HG02588 (cell line): ENCODE results near the gene RYR1.
"Not testable (repeated sequence)": the region's sequence is repeated elsewhere in the genome, so short reads cannot be mapped to it uniquely, and the experiment has no call there.

Experiments
- ATAC-seq: cut with Tn5 transposase; IDR thresholded peaks from one replicate; pipeline ENCODE4 v1.9.1; 2021; ENCODE audit warnings: mild to moderate bottlenecking, moderate library complexity; ENCODE audit not compliant: unreplicated experiment

Gene RYR1

GRCh38 chr19:38399537-38399936, 34.0 kb upstream of the RYR1 start:
- no peak for ATAC-seq

- no peak for ATAC-seq
Observed at GRCh38 chr19:38400361-38400760, 33.1 kb upstream of the RYR1 start.

DNA sequence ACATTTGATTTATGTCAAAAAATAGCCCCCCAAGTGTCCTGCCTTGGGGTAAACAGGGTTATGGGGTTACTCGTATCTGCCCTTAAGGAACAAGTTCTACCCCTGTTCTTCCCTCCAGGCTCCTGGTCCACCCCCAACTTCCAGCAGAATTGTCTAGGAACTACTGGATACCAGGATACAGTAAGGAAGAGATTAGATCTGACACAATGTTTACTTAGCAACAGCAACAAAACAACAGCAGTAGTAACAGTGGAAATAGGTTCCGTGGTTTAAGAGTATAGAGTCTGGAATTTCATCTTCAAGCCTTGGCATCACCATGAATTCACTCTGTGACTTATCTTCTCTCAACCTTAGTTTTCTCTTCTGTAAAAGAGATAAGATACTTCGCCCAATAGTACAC, 32.3 kb upstream of the RYR1 start:
- no peak for ATAC-seq

- ATAC-seq: no peak
Observed at GRCh38 chr19:38402623-38402966, 30.9 kb upstream of the RYR1 start.

GRCh38 chr19:38402967-38403674, 30.4 kb upstream of the RYR1 start, which contains the start of gene FAM98C:
FAM98C (plus strand) TSS chr19:38403093; CDS start chr19:38403154, 61 bp downstream.
- ATAC-seq: peak; percentile 84

DNA sequence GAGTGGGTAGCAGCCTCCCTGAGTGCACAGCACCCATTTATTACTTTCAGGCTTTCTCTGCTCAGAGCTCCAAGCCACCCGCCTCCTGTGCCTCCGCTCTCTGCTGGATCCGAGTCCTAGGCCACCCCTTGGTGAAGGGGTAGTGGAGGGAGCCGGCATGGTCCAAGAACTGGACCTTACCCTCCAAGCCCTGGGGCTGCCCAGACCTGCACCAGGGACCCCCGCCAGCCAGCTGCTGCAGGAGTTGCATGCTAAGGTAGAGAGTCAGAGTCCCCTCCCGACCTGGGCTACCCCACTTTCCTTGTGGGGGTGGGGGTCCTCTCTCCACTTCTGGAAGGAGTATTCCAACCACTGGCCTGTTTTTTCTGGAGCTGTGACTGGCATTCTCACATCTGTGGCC, 28.6 kb upstream of the RYR1 start:
- no peak for ATAC-seq

DNA sequence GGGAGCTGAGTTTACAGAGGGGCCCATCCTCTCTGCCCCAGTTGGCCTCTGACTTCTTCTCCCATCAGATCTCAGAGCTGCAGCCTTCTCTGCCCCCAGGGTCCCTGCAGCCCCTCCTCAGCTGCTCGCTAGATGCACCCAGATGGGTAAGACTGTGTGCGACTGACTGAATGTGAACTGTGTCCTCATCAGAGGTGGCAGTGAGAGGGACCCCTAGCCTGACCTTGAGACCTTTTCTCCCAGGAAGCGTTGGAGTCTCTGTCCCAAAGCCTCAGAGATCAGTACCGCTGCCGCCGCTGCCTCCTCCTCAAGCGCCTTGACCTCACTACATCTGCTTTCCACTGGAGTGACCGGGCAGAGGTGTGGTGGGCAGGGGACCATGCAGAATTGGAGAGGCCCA, 28.2 kb upstream of the RYR1 start:
- no peak for ATAC-seq

DNA sequence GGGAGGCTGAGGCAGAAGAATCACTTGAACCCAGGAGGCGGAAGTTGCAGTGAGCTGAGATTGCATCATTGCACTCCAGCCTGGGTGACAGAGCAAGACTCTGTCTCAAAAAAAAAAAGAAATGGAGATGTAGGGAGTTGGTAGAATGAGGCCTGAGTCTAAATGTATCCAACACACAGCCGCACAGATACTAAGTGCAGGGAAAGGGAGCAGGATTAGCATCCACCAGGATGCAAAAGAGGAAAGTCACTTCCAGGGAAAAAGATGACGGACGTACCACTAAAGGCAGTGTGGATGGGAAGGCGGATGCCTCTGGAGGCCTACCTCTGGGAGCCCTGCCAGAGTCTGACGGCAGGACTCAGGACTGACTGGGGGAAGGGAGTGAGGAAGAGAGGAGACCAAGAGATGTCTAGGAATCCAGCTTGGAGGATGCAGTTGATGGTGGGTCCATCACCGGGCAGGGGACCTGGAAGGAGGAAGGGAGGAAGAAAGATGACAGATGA, 23.8 kb upstream of the RYR1 start:
- no peak for ATAC-seq

- not testable (repeated sequence) for ATAC-seq
Observed at GRCh38 chr19:38410407-38410806, 23.1 kb upstream of the RYR1 start.

DNA sequence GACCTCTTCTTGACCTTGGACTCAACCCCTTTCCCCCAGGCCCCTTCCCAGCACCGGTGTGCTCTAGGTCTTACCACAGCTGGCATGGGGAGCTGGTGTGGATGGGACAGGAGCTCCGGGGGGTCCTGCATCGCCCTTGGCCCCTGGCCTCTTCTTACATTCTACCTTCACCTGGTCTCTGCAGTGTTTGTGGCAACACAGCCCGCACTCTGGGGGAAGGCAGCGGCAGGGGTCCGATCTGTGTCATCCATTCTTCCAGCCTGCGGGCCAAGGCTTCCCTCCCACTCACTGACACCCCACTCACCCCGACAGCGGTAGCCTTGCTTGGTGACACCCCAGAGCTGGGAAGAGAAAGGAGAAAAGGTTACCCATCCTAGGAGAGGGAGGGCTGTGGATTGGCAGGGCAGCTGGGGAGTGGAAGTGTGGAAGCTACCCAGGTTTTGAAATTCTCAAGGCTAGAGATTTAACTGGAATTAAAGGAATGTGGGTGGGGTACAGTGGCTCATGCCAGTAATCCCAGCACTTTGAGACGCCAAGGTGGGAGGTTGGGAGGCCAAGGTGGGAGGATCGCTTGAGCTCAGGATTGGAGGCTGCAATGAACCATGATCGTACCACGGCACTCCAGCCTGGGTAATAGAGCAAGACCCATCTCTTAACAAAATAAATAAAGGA, 22.3 kb upstream of the RYR1 start:
- ATAC-seq: no peak

DNA sequence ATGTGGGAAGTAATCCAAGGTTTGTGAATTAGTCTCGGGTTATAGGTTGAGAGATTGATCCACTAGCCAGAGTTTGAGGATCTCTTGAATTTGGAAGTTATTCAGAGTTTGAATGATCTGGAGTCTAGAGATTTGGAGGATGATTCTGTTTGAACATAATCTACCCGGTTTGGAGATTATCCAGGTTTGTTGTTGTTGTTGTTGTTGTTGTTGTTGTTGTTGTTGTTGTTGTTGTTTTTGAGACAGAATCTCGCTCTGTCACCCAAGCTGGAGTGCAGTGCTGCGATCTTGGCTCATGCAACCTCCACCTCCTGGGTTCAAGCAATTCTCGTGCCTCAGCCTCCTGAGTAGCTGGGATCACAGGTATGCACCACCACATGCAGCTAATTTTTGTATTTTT, 21.6 kb upstream of the RYR1 start:
- not testable (repeated sequence) for ATAC-seq

DNA sequence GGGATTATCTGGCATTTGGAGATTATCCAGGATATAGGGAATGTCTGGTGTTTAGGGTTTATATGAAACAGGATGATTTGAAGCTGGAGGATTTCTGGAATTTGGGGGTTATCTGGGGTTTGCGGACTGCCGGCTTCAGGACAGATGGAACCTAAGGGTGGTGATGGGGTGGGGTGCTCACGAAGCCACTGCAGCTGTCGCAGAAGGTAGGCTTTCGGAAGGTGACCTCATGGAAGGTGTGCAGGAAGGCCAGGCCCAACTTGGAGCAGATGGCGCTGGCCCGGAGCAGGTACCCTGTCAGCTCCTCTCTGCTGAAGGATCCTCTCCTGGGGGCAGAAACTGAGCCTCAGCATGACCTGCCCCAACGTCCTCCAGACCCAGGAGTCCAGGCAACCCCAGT, 21.0 kb upstream of the RYR1 start:
- ATAC-seq: no peak

DNA sequence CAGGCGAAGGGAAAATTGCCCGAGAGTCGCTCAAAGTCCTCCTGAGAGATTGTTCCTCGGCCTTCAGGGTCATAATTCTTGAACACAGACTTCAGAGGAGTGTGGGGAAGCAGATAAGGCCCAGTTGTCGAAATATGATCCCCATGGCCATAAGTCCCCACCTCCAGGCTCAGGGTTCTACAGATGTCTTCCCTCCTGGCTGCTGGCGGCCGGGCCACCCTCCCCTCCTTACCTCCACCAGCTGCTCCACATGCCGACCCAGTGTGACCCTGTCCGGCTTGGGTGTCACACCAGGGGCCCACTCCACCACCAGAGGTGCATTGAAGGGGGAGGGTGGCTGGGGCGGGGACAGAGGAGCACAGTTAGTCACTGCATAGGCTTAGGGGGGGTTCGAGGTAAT, 20.5 kb upstream of the RYR1 start:
- no peak for ATAC-seq

- ATAC-seq: no peak
Observed at GRCh38 chr19:38413416-38413815, 20.1 kb upstream of the RYR1 start.

GRCh38 chr19:38417146-38417543, 16.3 kb upstream of the RYR1 start:
- no peak for ATAC-seq

GRCh38 chr19:38417544-38418506, 15.7 kb upstream of the RYR1 start:
- ATAC-seq: no peak

DNA sequence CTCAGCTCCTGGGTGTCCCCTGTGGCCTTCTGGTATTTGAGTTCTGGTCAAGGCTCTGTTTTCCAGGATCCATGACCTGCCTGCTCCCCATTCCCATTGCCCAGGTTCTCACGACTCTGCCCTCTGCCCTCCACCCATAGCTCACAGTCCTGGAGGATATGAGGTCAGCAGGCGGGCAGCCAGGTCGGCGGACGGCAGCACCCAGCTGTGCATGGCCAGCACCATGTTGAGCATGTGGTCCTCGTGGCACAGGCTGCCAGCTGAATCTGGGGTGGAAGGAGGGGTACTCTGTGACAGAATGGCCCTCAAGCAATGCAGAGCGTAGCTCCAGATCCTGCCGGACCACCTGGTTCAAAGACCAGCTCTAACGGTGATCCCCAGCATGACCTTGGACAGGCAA, 12.6 kb upstream of the RYR1 start:
- ATAC-seq: no peak

- no peak for ATAC-seq
Observed at GRCh38 chr19:38421856-38422255, 11.6 kb upstream of the RYR1 start.

- ATAC-seq: no peak
Observed at GRCh38 chr19:38422438-38422837, 11.1 kb upstream of the RYR1 start.

- ATAC-seq: no peak
Observed at GRCh38 chr19:38424272-38424671, 9.2 kb upstream of the RYR1 start.

DNA sequence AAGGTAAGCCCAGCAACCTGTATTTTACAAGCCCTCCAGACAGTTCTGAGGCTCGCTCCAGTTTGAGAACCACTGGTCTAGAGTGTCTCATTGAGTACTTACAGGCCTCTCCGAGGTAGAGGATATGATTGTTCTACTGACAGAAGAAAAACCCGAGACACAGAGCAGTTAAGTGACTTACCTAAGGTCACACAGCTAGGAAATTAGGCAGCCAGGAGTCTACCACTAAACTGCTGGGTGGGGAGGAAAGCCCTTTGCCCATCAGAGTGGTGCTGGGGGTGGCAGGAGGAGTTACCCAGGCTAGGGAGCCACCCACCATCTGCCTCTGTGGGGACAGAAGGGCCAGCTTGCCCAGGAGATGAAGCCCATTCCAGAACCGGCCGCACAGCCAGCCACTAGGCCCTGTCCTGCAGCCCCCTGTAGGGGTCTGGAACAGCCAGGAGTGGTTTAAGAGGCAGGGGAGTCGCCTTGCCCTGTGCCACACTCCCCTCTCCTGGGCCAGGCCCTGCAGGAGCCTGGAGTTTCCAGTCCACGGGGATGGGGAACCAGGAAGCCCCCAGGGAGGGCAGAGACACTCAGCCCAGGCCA, 8.2 kb upstream of the RYR1 start:
- no peak for ATAC-seq
